ENCODE measurements around the gene EMSY. TPM values are rescaled to one million over a fixed set of nuclear protein-coding genes. Genes with fewer than 3 reads are reported as not detected.

The EMSY gene
- total RNA-seq, 4 donors from 2014 or later = 32.7 to 58.0 (median 46.4) TPM

DNA sequence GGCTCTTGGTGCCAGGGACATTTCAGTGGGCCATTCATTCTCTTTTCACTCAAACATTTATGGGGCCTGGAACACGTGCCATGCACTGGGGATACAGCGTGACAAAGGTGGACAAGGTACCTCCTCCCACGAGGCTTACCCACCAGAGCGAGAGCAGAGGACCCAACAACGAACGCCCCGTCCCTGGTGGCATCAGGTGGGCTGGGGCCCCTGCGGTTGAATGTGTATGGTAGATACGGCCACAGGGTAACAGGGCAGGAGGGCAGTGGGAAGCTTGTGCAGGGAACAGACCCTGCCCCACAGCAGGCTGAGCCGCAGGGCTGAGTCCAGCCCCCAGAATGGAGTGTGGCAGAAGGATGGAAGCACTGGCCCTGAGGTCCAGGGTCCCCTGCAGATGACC lies 144.7 kb downstream of the EMSY start:
- Histone ChIP-seq H3K4me3 (replicated peaks in 1 of 3) (no peak overlapping the region), H3K4me1 (peaks cover 0 to 10% of the 10 kb centered on the region in 2 donors), H3K36me3 (no peaks in the 10 kb centered on the region), H3K27me3 (no peaks in the 10 kb centered on the region), H3K27ac (peak overlapping the region in 2 of 3 donors; percentile 71), H3K9me3 (no peaks in the 10 kb centered on the region)
- intact Hi-C loops (cut with DNase I) = no loop called here
- DNase-seq = no peak
- TF ChIP-seq POLR2A (IDR thresholded peaks at IDR 0.05) = no peak
- TF ChIP-seq, protein P1, sequence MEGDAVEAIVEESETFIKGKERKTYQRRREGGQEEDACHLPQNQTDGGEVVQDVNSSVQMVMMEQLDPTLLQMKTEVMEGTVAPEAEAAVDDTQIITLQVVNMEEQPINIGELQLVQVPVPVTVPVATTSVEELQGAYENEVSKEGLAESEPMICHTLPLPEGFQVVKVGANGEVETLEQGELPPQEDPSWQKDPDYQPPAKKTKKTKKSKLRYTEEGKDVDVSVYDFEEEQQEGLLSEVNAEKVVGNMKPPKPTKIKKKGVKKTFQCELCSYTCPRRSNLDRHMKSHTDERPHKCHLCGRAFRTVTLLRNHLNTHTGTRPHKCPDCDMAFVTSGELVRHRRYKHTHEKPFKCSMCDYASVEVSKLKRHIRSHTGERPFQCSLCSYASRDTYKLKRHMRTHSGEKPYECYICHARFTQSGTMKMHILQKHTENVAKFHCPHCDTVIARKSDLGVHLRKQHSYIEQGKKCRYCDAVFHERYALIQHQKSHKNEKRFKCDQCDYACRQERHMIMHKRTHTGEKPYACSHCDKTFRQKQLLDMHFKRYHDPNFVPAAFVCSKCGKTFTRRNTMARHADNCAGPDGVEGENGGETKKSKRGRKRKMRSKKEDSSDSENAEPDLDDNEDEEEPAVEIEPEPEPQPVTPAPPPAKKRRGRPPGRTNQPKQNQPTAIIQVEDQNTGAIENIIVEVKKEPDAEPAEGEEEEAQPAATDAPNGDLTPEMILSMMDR (IDR thresholded peaks at IDR 0.05) = no peak
- WGBS, 2 donors = 98% methylated on average over 9 to 10 of the region's 10 CpGs

DNA sequence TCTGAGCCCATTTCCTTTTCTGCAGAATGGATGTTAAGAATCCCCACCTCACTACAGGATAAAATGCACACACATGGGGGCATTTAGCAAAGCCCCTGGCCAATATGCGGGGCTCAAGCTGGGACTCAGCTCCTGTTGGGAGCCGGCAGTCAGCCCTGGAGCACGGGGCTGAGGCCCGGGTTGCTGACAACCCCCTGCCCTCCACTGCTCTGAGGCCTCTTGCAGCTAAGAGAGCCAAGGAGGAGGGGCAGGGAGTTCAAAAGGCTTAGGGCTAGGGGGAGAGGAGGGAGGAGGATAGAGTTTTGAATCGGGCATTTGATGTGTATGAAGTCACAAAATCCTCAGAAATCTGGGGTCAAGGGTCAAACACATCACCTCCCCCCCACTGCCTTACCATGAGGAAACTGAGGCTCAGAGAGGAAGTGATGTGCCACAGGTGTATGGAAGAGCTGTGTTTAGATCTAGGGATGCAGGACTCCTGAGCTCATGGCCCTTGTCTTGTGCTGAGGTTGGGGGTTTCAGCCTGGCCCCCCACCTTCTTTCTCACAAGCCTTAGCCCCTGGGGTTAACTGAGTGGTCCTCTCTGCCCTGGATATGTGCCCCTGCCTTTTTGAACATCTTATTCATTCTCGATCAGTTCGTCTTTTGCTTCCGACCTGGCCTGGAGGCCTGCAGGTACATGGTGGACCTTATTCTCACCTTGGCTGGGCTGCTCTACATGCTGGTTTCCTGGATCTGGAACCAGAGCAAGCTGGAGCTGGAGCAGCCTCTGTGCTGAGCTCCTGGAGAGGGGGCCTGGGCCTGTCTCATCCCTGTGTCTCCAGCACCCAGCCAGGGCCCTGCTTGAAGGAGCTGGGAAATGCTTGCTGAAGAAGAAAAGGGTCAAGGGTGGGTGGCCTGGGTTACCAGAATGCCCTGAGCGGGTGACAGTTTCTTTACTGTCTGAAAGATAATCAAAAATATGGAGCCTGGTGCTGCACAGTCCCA lies 145.4 kb downstream of the EMSY start:
- WGBS, 2 donors = 76 to 80% methylated on average over 9 of the region's 9 CpGs
- Histone ChIP-seq H3K4me3 (replicated peaks in 1 of 3) (no peak overlapping the region), H3K27me3 (no peaks in the 10 kb centered on the region), H3K9me3 (no peaks in the 10 kb centered on the region), H3K4me1 (peaks cover 0 to 10% of the 10 kb centered on the region in 2 donors), H3K36me3 (no peaks in the 10 kb centered on the region), H3K27ac (peak overlapping the region in 1 of 3 donors; percentile 71)
- TF ChIP-seq, protein P1 (IDR thresholded peaks at IDR 0.05) = no peak
- TF ChIP-seq POLR2A (IDR thresholded peaks at IDR 0.05) = no peak
- DNase-seq = no peak
- intact Hi-C loops (cut with DNase I) = no loop called here

DNA sequence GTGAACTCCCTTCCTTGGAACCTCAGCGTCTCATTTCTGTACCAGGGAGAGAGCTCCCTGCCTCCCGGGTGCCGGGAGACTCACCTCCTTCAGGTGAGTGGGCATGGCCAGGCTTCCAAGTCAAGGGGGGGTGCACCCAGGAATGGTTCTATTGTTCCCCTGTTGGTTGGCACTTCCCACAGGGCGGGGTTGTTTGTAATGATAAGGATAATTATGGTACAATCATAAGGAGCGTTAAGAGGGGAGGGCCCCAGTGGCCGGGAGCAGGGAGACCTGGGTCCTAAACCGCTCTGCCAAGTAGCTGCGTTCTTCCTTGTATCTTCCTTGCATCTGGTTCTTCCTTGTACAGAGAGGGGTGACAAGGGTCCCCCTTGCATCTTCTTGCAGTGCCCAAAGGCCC lies 146.6 kb downstream of the EMSY start:
- H3K9me3 ChIP-seq = no peaks in the 10 kb centered on the region
- no peaks in the 10 kb centered on the region for H3K27me3 ChIP-seq
- 95 to 98% methylated on average over 8 of the region's 8 CpGs for WGBS, 2 donors
- no peaks in the 10 kb centered on the region for H3K36me3 ChIP-seq
- intact Hi-C loops (cut with DNase I) = no loop called here
- H3K4me3 ChIP-seq (replicated peaks in 1 of 3) = no peak overlapping the region
- no peak for DNase-seq
- peaks cover 0 to 10% of the 10 kb centered on the region in 2 donors for H3K4me1 ChIP-seq
- TF ChIP-seq POLR2A (IDR thresholded peaks at IDR 0.05) = no peak
- TF ChIP-seq, protein P1 (IDR thresholded peaks at IDR 0.05) = no peak
- H3K27ac ChIP-seq = no peak overlapping the region

DNA sequence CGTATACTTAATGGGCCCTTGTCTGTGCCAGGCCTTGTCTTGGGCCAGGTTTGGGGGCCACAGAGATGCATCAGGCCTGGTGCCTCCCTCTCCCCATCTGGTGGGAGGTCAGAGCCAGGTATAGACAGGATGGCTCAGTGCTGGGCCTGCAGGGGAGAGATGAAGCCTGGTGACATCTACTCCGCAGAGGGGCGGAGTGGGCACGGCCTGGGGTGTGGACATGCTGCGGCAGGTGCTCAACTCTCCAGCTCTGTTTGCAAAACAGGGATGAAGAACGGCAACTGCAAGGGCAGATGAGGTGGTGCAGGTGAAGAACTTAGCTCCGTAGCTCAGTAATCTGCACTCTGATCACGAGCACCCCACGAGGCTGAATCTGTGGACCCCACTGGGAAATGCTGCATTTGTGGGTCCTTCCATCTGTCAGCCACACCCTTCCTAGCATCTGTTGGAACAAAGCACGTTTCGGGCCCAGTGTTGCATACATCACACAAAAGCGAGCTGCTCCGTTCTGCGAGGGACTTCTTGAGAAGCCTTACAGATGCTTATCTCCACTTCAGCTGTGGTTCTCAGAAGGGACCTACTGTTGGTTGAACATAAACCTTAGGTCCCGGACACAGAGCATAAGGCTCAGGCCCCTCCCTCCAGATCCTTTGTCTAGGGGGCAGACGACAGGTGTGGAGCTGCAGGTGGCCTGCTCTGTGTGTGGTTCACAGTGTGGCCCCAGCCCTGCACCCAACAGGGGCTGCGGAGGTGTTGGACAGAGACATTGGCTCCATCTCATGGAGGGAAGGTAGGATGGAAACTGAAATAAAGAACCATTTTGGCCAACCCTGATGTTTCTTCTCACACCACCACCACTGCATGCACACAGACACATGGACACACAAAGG lies 147.5 kb downstream of the EMSY start:
- TF ChIP-seq, protein P1 (IDR thresholded peaks at IDR 0.05) = no peak
- no peak for TF ChIP-seq POLR2A (IDR thresholded peaks at IDR 0.05)
- intact Hi-C loops (cut with DNase I) = no loop called here

More for the DNA sequence above, 147.5 kb downstream of the EMSY start:
- Histone ChIP-seq H3K27ac (no peak overlapping the region), H3K36me3 (no peaks in the 10 kb centered on the region), H3K4me1 (peaks cover 0 to 10% of the 10 kb centered on the region in 2 donors), H3K9me3 (no peaks in the 10 kb centered on the region), H3K27me3 (no peaks in the 10 kb centered on the region), H3K4me3 (replicated peaks in 1 of 3) (no peak overlapping the region)
- WGBS, 2 donors = 84 to 88% methylated on average over 15 to 17 of the region's 17 CpGs
- DNase-seq = no peak

All from thyroid gland (tissue), 4 donors.